ENCODE results near the gene ESRRA. TPM values are rescaled to one million over a fixed set of nuclear protein-coding genes. Genes with fewer than 3 reads are reported as not detected.

The ESRRA gene
- total and polyA plus RNA-seq, 10 of the 15 experiments (the other 5 are each of a cell fraction or from before 2014, with no cell fraction given): 0.32 to 48.9 (median 12.6) TPM

DNA sequence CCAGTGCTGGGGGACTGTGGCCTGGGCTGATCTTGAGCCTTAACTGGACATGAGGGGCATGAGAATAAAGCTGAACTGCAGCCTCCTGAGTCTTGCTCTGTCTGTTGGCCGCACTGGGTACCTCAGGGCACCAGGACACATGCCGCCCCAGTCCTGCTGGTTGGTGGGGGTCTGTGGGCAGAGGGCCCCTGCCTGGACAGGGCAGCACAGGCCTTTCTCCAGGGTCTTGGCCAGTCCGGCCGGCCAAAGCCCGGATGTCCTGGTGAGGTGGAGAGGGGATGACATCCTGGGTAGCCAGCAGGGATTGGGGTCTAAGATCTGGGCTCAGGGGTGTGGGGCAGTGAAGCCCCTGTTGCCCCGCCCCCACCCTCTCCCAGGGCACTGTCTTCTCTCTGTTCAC, 52.1 kb downstream of the ESRRA start:
- no peak overlapping the region for H3K4me3 ChIP-seq
- H2AFZ ChIP-seq (ENCODE audit: control insufficient read depth, low read depth, low read length): no peak overlapping the region
- H3K36me3 ChIP-seq (ENCODE audit: control insufficient read depth in 2 of 2, insufficient read depth in 2 of 2, low read length in 1 of 2): peaks cover 5 to 7% of the 10 kb centered on the region in 2 experiments; a peak in 3 of 4 replicates
- WGBS (ENCODE audit: insufficient coverage, insufficient replicate concordance, low lambda C conversion rate, missing lambda C conversion rate): 62% methylated on average over 6 of the region's 6 CpGs
- POLR2A ChIA-PET: interaction anchor here (0.7 to 1.8 kb wide), 3 partner anchors 40 to 443 kb away, joined by 3 to 6 read pairs (median 5); partner anchors contain the start of genes ESRRA, PRDX5 and TRMT112
- H3K4me2 ChIP-seq (ENCODE audit: control insufficient read depth, insufficient read depth): no peak overlapping the region
- RAD21 ChIA-PET (ENCODE audit: unreplicated experiment): interaction anchor here (3.1 to 9.7 kb wide), 2 partner anchors 40 to 53 kb away, joined by 19 to 176 read pairs; partner anchors contain the start of genes ESRRA, PRDX5 and TRMT112
- no peak for ATAC-seq
- intact Hi-C loops (cut with micrococcal nuclease; ENCODE audit: unreplicated experiment): loop anchor here (5.0 kb wide), 2 partner anchors 40 to 90 kb away; partner anchors contain the start of genes PRDX5 and TRMT112
- CTCF ChIA-PET: interaction anchor here (0.6 to 7.3 kb wide), 7 partner anchors 21 to 297 kb away, joined by 3 to 143 read pairs (median 13); partner anchors contain the start of genes CATSPERZ, CCDC88B, ESRRA and PRDX5
- no peak for DNase-seq (ENCODE audit: low read depth, low spot score)
- TF ChIP-seq NR2F1 (conservative IDR thresholded peaks at IDR 0.05) (no peak), SMAD5 (IDR thresholded peaks at IDR 0.05; ENCODE audit: low read depth) (no peak), ZNF384 (IDR thresholded peaks at IDR 0.05; ENCODE audit: borderline replicate concordance, low read depth, low read length) (no peak)
- TF ChIP-seq, protein P1, sequence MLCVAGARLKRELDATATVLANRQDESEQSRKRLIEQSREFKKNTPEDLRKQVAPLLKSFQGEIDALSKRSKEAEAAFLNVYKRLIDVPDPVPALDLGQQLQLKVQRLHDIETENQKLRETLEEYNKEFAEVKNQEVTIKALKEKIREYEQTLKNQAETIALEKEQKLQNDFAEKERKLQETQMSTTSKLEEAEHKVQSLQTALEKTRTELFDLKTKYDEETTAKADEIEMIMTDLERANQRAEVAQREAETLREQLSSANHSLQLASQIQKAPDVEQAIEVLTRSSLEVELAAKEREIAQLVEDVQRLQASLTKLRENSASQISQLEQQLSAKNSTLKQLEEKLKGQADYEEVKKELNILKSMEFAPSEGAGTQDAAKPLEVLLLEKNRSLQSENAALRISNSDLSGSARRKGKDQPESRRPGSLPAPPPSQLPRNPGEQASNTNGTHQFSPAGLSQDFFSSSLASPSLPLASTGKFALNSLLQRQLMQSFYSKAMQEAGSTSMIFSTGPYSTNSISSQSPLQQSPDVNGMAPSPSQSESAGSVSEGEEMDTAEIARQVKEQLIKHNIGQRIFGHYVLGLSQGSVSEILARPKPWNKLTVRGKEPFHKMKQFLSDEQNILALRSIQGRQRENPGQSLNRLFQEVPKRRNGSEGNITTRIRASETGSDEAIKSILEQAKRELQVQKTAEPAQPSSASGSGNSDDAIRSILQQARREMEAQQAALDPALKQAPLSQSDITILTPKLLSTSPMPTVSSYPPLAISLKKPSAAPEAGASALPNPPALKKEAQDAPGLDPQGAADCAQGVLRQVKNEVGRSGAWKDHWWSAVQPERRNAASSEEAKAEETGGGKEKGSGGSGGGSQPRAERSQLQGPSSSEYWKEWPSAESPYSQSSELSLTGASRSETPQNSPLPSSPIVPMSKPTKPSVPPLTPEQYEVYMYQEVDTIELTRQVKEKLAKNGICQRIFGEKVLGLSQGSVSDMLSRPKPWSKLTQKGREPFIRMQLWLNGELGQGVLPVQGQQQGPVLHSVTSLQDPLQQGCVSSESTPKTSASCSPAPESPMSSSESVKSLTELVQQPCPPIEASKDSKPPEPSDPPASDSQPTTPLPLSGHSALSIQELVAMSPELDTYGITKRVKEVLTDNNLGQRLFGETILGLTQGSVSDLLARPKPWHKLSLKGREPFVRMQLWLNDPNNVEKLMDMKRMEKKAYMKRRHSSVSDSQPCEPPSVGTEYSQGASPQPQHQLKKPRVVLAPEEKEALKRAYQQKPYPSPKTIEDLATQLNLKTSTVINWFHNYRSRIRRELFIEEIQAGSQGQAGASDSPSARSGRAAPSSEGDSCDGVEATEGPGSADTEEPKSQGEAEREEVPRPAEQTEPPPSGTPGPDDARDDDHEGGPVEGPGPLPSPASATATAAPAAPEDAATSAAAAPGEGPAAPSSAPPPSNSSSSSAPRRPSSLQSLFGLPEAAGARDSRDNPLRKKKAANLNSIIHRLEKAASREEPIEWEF (IDR thresholded peaks at IDR 0.05; ENCODE audit: insufficient replicate concordance, low read depth, low read length): no peak
- SMC1A ChIA-PET (ENCODE audit: uncharacterized antibody, unreplicated experiment): interaction anchor here (0.9 to 1.4 kb wide), 2 partner anchors 25 to 40 kb away, joined by 3 to 4 read pairs; partner anchors contain the start of genes PRDX5 and TRMT112
- H4K20me1 ChIP-seq (ENCODE audit: control insufficient read depth, insufficient read depth): no peaks in the 10 kb centered on the region
- H3K9ac ChIP-seq (ENCODE audit: control insufficient read depth, insufficient read depth, low read length): no peak overlapping the region
- H3K79me2 ChIP-seq (ENCODE audit: control insufficient read depth, insufficient read depth, low read length): peaks cover 21% of the 10 kb centered on the region
- no peak overlapping the region for H3K27ac ChIP-seq (ENCODE audit: control insufficient read depth, insufficient read depth)
- FAIRE-seq: no peak
- peaks cover 35% of the 10 kb centered on the region for H3K4me1 ChIP-seq (ENCODE audit: control insufficient read depth, insufficient read depth, low read length)
- no peaks in the 10 kb centered on the region for H3K27me3 ChIP-seq (replicated peaks in 1 of 2; ENCODE audit: control insufficient read depth in 2 of 2, insufficient read depth in 2 of 2, low read length in 1 of 2)
- BruUV-seq (replicated peaks): no TSS peak
- H3K9me3 ChIP-seq (replicated peaks; ENCODE audit: control insufficient read depth, insufficient read depth, low read length): no peaks in the 10 kb centered on the region; the same call in 2 of the 3 replicates
- in situ Hi-C loops (cut with MboI): no loop called here
